ENCODE measurements around the gene MAFB.

MAFB gene

DNA sequence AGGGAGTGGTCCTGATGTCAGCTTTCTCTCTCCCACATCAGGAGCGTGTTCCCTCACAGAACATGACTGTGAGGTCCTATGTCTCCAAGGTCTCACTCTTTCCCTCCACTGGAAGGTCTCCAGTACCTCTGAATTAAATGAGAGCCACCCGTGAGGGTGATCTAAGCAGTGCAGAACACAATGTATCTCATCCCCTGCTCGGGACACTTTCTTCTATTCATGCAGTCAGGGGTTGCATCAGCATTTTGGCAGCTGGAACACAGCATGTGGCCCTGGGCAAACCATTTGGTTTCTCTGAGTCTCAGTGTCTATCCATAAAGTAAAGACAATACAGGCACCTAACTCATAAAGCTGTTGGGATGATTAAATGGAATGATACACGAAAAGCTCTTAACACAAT lies 34.2 kb downstream of the MAFB start:
- no peak for DNase-seq

GRCh38 chr20:40652441-40652987 lies 36.5 kb downstream of the MAFB start:
- no peak for DNase-seq

DNA sequence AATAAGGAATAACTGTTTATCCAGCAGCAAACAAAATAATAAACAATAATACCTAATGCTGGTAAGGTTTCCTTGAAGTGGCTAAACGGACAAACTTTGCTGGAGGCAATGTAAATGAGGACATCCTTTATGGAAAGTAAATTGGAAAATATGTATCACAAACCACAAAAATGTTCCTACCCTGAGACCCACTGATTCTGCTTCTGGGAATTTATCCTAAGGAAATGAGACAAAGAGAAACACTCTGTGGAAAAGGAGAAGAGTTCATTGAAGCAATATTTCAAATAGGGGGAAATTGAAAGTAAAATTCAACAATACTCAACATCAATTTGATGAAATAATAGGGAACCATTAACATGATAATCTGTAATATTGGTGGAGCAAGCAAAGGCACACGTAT lies 37.9 kb downstream of the MAFB start:
- no peak for DNase-seq

GRCh38 chr20:40650707-40651106 lies 38.3 kb downstream of the MAFB start:
- DNase-seq: no peak

GRCh38 chr20:40648210-40649072 lies 40.6 kb downstream of the MAFB start:
- no peak for DNase-seq

DNA sequence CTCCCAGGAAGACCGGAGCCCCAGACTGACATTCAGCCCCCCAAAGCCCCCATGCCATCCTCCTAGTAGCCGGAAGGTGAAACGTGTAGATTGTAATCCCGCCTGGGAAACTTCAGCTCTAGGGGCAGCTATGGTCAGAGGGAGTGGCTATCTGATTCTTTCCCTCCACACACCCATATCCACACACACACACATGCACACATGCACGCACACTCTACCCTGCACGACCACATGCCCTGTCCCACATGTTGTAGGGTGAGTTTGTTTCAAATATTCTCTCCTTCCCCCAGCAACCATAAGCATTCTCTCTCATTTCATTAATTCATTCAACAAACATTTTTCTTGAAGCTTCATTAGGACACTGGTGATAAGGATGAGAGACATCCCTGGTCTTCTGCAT lies 42.2 kb downstream of the MAFB start:
- DNase-seq: no peak

- no peak for DNase-seq
Observed at GRCh38 chr20:40646361-40646760, 42.7 kb downstream of the MAFB start.

- no peak for DNase-seq
Observed at GRCh38 chr20:40644863-40645262, 44.2 kb downstream of the MAFB start.

DNA sequence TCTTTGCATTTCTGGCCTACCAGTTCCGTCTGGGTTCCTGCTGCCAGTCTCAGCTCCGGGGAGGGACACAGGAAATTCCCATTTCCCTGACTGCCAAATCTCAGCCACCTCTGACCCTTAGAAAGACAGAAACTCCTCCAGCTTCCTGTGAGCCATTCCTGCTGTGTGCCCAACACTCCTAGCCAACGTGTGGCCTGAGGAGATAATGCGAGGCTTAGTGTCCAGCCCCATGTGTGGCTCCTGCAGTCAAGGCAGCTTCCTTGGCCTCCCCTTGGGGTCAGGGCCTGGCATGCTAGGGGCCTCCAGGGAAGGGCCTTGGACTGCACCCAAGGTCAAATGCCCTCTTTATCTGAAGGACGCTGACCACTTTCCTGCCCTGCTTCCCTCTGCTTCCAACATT lies 45.1 kb downstream of the MAFB start:
- DNase-seq: no peak

DNA sequence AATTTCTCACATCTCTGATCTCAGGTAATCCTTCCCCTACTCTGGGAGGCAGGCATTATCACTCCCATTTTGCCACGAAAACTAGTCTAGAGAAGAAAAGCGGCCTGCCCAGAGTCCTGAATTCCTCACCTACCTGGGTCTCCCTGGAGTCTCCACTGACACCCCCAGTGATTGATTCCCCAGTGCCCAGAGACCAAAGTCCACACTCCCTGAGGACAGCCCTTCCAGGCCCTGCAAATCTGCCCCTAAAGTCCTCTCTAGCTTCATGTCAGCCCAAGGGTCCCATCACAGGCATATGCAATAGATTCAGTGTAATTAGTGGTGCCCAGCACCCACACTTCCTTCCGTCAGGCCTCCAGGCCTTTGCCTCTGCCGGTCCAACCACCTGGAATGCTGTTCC lies 47.2 kb downstream of the MAFB start:
- no peak for DNase-seq

DNA sequence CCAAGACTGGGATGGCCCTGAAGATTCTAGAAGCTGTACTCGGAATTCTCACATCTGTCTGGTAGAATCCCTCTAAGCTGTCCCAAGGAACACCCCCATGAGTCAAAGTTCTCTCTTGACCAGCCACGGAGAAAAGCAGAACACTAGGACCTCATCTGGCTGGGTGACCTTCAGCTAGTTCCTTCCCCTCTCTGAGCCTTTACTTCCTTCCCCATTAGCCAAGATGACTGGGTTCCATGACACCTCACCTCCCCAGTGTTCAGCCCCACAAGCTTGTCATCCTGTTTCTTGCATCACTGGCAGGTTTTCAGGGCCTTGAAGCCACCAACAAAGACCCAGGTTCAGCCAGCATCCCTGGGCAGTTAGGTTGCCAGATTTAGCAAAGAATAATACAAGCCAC lies 47.8 kb downstream of the MAFB start:
- no peak for DNase-seq

- DNase-seq: no peak
Observed at GRCh38 chr20:40640667-40641066, 48.4 kb downstream of the MAFB start.

GRCh38 chr20:40639676-40640355 lies 49.2 kb downstream of the MAFB start:
- no peak for DNase-seq

GRCh38 chr20:40639132-40639531 lies 49.9 kb downstream of the MAFB start:
- no peak for DNase-seq

DNA sequence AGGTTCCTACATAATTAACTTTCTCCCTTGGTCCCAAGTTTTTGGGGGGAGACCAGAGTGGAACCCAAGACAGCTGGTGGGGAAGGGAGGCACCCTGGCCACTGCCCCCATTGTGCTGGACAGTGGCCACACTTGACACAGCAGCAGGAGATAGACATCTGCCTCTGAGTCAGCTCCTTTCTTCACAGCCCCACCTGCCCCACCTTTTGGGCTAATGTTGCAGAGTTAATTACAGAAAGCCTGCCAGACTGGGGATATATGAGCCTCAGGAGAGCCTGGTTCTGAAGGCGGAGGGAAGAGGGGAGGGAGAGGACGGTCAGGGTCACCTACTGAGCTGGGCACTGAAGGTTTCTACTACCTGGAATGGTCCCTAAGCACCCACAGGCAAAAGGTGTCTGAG lies 50.6 kb downstream of the MAFB start:
- no peak for DNase-seq

DNA sequence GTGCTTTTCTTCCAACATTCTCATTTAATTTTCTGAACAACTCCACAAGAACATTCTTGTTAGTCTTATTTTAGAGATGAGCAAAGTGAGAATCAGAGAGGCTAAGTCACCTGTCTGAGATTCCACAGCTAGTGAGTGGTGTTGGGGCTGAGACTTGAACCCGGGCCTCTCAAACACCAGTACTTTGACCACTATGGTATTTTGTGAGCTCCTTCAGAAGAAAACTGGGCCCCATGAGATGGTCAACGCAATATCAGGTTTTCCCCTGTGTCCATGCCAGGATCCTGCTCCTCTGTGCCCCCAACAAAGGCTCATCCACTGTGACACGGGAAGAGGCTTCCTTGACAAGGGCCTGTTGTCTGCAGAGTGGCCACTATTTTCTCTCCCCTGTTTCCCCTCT lies 51.9 kb downstream of the MAFB start:
- no peak for DNase-seq

DNA sequence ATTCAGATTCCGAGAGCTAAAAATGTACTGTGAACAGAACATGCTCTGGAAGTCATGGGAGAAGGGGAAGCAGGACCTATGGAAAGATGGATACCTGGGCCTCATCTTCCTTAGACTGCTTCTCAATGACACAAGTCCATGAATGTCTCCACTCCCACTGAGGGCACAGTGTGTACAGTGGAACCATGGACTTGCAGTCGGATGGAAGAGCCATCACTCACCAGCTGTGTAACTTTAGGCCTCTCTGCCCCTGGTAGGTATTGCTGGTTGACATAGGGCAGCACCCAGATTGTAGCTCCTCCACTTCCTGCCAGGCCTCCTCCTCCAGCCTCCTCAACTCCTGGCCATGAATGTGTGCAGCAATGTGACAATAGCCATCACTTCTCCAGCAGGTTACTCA lies 52.5 kb downstream of the MAFB start:
- no peak for DNase-seq

DNA sequence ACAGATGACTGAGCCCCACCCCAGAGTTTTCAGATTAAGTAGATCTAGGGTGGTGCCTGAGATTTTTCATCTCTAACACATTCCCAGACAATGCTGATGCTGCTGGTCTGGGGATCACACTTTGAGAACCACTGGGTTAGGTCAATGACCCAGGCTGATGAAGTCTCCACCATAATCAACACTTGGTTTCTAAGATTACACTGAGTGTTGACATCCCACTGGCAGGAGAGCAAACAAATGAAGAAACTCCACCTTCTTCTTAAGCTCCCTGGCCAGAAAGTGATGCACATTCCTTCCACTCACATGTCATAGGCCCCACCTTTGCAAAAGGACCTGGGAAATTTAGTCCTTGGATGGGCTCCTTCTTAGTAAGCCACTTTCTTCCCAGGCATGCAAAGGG lies 53.1 kb downstream of the MAFB start:
- no peak for DNase-seq
